KOPT-K1 (cell line): ENCODE measurements around the gene DMD.
"Not testable (repeated sequence)": the region's sequence is repeated elsewhere in the genome, so short reads cannot be mapped to it uniquely, and the experiment has no call there.

Experiments
- H3K27ac ChIP-seq: fragments of 200-600 bp; sonication (generic); 2 replicates; pipeline ENCODE4 v1.5.1; 2016; ENCODE audit warnings: antibody characterized with exemption, mild to moderate bottlenecking, low read depth, low read length; ENCODE audit not compliant: poor library complexity, severe bottlenecking
- H3K36me3 ChIP-seq: fragments of 200-600 bp; sonication (generic); 2 replicates; pipeline ENCODE4 v1.5.1; 2017; ENCODE audit warnings: antibody characterized with exemption, mild to moderate bottlenecking, low read length, moderate library complexity; ENCODE audit not compliant: insufficient read depth
- H3K9me3 ChIP-seq: fragments of 200-600 bp; sonication (generic); 2 replicates; pipeline ENCODE4 v1.5.1; 2017; ENCODE audit warnings: antibody characterized with exemption, low read length, mild to moderate bottlenecking; ENCODE audit not compliant: insufficient read depth, poor library complexity, severe bottlenecking

The DMD gene

DNA sequence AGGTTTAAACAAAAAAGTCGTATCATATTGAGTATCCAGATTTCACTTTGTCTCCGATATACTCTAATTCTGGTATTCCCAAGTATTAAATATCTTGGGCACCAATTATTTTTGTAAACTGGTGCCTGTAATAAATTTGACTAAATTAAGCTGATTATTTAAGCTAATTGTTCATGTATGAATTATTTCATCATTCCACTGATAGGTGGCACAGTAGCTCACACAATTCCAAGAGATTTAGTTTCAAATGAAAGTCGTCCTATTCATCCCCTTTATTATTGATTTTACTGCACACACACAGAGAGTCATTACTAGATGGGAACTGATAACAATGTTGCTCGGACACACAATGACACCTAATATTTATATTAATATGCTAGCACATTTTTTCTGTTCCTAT, 432.4 kb downstream of the DMD start:
- Histone ChIP-seq H3K27ac (no peak overlapping the region), H3K9me3 (no peaks in the 10 kb centered on the region), H3K36me3 (no peaks in the 10 kb centered on the region)

DNA sequence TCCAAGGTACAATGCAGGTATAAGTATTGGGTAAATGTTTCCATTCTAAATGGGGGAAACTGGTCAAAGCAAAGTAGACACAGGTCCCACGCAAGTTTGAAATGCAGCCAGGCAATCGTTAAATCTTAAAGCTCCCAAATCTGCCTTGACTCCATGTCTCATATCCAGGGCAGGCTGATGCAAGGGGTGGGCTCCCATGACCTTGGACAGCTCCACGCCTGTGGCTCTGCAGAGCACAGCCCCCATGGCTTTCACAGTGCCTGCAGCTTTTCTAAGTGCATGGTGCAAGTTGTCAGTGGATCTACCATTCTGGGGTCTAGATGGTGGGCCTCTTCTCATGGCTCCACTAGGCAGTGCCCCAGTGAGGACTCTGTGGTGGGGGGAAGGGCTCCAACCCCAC, 436.4 kb downstream of the DMD start:
- Histone ChIP-seq H3K9me3 (no peaks in the 10 kb centered on the region), H3K27ac (no peak overlapping the region), H3K36me3 (no peaks in the 10 kb centered on the region)

DNA sequence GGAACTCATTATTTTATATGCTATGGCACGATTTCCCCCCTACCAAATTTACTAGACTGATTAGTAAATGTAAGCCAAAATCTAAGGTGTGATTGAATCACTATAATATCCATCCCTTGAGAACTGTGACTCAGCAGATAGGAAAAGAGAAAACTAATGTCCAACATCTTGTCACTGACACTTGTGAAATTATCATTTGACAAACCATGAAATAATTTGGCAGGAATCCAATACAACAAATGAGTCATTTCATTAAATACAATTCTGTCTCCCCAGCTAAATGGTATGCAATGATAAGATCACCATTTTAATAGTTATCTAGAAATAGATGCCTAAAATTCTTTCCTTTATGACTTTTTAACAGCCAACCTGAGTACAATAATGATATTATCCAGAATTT, 462.3 kb downstream of the DMD start:
- Histone ChIP-seq H3K27ac (no peak overlapping the region), H3K9me3 (no peaks in the 10 kb centered on the region), H3K36me3 (no peaks in the 10 kb centered on the region)

DNA sequence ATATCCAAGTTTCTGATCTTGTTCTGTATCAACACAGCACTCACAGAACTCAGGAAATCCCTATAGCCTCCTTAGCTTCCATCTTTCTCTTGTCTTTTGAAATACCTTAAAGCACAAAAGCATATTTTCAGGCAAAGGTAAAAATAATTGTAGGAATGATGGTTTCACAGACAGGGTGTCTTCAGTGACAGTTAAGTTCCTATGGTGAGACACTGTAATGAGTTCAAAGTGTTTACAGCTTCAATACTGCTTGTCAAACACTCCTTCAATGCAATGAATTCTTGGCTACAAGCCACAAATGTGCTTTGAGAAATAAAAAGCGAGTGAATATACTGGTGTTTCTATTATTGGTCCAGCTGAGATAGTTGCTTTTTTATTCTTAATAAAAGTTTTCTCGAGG, 466.0 kb downstream of the DMD start:
- Histone ChIP-seq H3K27ac (no peak overlapping the region), H3K36me3 (no peaks in the 10 kb centered on the region), H3K9me3 (no peaks in the 10 kb centered on the region)

DNA sequence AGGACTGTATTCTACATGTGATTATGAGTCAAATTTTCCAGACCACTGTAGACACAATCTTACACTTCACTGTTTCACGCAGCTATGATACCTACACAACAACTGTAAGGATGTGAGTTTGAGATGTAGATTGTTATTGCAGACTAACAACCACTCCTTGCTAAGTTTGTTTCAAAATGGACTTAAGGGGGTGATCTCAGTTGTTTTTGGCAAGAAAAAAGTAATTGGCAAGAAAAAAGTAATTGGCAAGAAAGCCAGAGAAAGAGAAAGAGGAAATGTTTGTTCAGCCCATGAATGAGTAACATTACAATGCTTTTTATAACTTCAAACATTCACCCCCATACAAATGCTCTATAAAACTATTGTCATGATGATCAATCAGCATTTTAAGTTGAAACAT, 466.4 kb downstream of the DMD start:
- Histone ChIP-seq H3K27ac (no peak overlapping the region), H3K9me3 (no peaks in the 10 kb centered on the region), H3K36me3 (no peaks in the 10 kb centered on the region)

DNA sequence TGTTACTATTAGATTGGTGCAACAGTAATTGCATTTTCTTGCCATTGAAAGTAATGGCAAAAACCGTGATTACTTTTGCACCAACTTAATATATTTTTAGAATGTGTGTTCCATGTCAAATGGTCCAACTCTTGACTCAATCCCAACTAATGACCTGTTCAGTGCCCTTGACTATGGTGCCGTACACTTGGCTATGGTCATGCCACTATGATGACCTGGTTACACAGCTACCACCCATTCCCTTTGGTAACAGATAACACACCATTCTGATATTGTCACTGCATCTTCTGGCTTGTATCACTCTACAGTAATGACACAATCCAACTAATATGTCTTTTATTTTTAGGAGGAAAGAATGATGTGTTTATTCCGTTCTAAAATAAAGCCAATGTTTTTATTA, 469.4 kb downstream of the DMD start:
- Histone ChIP-seq H3K36me3 (no peaks in the 10 kb centered on the region), H3K27ac (no peak overlapping the region), H3K9me3 (no peaks in the 10 kb centered on the region)

DNA sequence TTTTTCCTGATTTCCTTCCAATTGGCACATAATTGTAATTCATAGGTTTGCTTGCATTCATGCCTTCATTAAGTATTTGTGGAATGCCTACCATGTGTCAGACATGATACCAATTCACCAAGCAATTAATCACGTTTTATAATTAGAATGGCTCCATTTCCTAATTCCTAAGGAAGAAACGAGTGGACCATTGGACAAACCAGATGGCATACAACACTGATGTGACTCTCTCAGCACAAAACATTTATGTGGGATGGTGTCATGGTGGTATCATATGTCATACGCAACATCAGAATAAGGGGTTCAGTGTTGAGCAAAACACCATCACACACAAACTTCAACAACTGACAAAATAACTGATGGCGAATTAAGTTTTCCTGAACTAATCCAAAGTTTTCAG, 502.8 kb downstream of the DMD start:
- H3K27ac ChIP-seq = no peak overlapping the region
- no peaks in the 10 kb centered on the region for H3K36me3 ChIP-seq
- no peaks in the 10 kb centered on the region for H3K9me3 ChIP-seq

DNA sequence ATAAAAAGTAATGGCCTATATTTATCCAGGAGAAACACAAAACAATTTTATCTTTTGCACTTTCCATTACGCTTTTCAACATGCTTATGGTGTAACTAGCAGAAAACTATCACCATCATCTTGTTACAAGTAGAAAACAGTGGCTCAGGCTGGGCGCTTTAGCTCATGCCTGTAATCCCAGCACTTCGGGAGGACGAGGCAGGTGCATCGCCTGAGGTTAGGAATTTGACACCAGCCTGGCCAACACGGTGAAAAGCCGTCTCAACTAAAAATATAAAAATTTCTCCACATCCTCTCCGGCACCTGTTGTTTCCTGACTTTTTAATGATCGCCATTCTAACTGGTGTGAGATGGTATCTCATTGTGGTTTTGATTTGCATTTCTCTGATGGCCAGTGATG, 506.0 kb downstream of the DMD start:
- not testable (repeated sequence) for H3K36me3 ChIP-seq, H3K9me3 ChIP-seq, H3K27ac ChIP-seq

DNA sequence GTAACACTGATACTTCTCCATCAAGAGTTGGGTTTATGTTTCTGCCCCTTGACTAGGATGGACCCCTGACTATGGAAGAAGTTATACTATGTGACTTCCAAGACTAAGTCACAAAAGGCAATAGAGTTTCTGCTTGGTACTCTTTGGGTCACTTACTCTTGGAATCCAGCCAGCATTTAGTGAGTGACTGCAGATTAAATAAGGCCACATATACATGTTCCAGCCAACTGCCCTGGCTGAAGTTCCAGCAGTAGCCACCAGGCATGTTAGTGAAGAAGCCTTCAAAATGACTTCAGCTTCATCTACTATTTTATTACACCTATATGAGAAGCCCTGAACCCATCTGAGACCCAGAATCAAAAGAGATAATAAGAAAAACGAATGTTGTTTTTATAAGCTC, 524.0 kb downstream of the DMD start:
- Histone ChIP-seq H3K9me3 (no peaks in the 10 kb centered on the region), H3K36me3 (no peaks in the 10 kb centered on the region), H3K27ac (no peak overlapping the region)

DNA sequence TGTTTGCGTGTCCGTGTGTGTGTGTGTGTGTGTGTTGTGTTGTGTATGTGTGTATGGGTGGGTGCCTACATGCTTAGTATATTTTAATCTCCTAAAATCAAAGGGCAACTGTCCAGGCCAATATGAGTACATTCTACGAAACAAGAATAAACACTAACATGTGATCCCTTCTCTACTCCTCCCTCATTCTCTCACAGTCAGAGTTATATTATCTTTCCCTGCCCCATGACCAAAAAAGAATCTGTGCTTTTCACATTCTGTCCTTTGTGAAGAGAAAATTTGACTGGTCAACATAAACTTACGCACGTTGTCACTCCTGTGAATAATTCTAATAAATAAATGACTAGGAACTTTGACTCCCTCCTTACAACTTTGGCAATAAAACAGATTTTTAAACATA, 532.9 kb downstream of the DMD start:
- no peaks in the 10 kb centered on the region for H3K9me3 ChIP-seq
- no peak overlapping the region for H3K27ac ChIP-seq

DNA sequence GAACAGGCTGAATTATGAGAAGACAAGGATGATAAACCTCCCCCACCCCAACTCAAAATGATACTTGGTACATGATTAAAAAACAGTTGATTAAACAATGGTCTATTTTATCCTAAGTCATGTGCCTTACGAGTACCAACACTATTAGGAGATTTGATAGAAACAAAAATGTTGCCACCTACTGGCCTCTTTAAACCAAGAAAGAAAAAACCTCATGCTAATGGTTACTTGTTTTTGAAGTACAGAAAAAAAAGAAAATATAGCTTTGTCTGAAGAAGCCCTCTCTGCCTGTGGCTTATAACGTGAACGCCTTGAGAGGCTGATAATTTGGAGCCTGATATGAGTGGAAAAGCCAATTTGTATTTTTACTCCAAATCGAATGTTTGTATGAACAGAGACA, 538.2 kb downstream of the DMD start:
- no peak overlapping the region for H3K27ac ChIP-seq
- no peaks in the 10 kb centered on the region for H3K9me3 ChIP-seq
- H3K36me3 ChIP-seq = no peaks in the 10 kb centered on the region

More for the DNA sequence above, 532.9 kb downstream of the DMD start:
- H3K36me3 ChIP-seq = no peaks in the 10 kb centered on the region

DNA sequence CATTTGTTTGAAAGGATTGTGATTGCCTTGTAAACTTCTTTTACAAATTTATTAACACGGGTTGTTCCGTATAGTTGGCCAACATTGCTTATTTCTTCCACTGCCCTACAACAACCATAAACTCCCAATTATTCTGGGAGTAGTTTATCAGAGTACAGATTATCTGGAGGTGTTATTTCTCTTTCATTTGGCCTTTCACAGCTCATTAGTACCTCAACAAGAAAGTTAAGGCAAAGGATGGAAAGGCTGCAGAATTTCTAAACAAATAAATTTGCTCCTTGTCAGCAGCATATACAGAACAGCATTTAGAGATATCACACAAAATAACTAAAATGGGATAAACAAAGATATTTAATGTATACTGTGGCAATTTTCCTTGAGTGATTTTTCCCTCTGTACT, 548.8 kb downstream of the DMD start:
- H3K27ac ChIP-seq = no peak overlapping the region
- no peaks in the 10 kb centered on the region for H3K36me3 ChIP-seq
- H3K9me3 ChIP-seq = no peaks in the 10 kb centered on the region

DNA sequence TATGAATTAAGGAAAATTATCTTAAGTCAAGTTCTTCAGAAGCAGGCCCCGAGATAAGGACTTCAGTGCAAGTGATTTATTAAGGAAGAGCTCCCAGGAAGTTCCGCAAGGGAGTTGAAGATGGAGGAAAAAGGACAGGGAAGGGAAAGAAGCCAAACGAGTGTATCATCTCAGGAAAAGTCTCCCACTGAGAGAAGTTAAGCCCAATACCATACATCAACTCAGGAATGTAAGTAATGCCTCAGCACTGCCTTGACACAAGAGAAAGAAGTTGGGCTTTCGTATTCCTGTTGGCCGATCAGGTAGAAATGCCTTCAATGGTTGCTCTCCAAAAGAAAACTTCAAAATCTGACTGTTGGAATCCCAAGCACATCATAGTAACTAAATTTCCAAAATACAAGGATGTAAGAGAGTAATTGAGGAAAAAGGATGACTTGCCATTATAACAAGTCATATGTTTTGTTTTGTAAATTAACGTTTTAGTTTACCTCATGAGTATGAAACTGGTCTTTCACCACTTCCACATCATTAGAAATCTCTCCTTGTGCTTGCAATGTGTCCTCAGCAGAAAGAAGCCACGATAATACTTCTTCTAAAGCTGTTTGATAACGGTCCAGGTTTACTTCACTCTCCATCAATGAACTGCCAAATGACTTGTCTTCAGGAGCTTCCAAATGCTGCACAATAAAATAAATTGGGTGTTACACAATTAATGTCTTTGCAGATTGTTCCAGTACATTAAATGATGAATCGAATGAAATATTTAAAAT, 566.7 kb downstream of the DMD start:
- Histone ChIP-seq H3K36me3 (no peaks in the 10 kb centered on the region), H3K9me3 (no peaks in the 10 kb centered on the region), H3K27ac (no peak overlapping the region)

DNA sequence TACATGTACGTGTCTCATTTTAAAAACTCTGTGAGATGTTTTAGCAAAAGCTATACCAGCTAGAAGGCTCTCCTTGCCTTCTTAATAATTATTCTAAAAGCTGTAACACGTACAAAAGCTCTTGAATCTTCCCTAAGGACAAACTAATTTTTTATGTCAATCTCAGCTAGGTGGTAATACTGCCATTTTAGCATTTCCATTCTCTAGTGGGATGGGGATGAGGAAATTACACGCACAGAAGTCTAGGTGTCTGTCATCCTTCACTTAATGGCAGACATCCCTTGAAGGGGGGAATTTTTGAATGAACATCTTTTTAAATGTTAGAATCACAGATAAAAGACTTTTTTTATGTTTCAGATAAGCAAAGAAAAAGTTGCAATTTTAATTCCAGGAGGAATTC, 569.1 kb downstream of the DMD start:
- H3K9me3 ChIP-seq = no peaks in the 10 kb centered on the region
- no peaks in the 10 kb centered on the region for H3K36me3 ChIP-seq
- no peak overlapping the region for H3K27ac ChIP-seq

DNA sequence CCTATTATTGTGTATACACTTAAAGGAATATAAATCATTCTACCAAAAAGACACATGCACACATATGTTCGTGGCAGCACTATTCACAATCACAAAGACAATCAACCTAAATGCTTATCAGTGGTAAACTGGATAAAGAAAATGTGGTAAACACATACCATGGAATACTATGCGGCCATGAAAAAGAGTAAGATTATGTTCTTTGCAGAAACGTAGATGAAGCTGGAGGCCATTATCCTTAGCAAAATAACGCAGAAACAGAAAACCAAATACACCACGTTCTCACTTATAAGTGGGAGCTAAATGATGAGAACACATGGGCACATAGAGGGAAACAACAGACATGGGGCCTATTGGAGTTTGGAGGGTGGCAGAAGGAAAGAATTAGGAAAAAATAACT, 593.2 kb downstream of the DMD start:
- H3K9me3 ChIP-seq = no peaks in the 10 kb centered on the region
- no peak overlapping the region for H3K27ac ChIP-seq
- no peaks in the 10 kb centered on the region for H3K36me3 ChIP-seq

DNA sequence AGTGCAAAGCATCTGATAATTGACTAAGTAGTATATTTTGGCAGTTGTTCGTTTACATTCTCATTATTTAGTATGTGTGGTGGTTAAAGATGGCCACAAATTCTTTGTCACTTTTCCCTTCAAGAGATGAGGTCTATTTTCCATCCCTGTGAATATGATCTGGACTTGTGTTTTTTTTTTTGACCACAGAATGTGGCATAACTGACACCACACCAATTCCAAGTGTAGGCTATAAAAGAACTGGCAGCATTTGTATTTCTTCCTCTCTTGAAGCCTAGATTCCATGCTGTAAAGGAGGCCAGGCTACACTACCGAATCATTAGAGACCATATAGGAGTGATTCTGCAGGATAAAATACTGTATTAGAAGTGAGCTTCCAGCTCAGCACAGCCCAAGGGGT, 596.6 kb downstream of the DMD start:
- Histone ChIP-seq H3K27ac (no peak overlapping the region), H3K36me3 (no peaks in the 10 kb centered on the region), H3K9me3 (no peaks in the 10 kb centered on the region)
